Activated T-helper 2 cell treated with anti-CD3 and anti-CD28 coated beads, Interferon-gamma antibody, Interleukin-2, Interleukin-4, amounts not matched to agents 10 μg/mL and 5 μg/mL and 100 μg/mL, durations not matched to agents 14 hours and 24 hours and 36 hours (primary cell): ENCODE data around the gene FAM120A. TPM values are rescaled to one million over a fixed set of nuclear protein-coding genes. Genes with fewer than 3 reads are reported as not detected.

Experiments
- DNase-seq: peaks from one replicate; pipeline ENCODE4 v3.0.0; 2021; ENCODE audit warnings: low spot score
- H3K27ac Mint-ChIP-seq: one replicate; pipeline ENCODE4 v1.8.0; 2021; ENCODE audit warnings: mixed read lengths
- H3K27me3 Mint-ChIP-seq: one replicate; pipeline ENCODE4 v1.8.0; 2021; ENCODE audit warnings: low read depth, mixed read lengths
- H3K36me3 Mint-ChIP-seq: one replicate; pipeline ENCODE4 v1.8.0; 2021; ENCODE audit warnings: low read depth, mixed read lengths
- H3K4me1 Mint-ChIP-seq: one replicate; pipeline ENCODE4 v1.8.0; 2021; ENCODE audit warnings: low read depth, mixed read lengths
- H3K4me3 Mint-ChIP-seq: one replicate; pipeline ENCODE4 v1.8.0; 2021; ENCODE audit warnings: low read depth, mild to moderate bottlenecking, moderate library complexity, mixed read lengths
- H3K9me3 Mint-ChIP-seq: one replicate; pipeline ENCODE4 v1.8.0; 2021; ENCODE audit warnings: mixed read lengths
- intact Hi-C: fragments of 100-400 bp; cut with micrococcal nuclease; formaldehyde crosslinking; loops from one replicate; pipeline ENCODE4 v1.15.1; 2023
- total RNA-seq: library from RNA; stranded (reverse); gene quantifications from 2 replicates; pipeline ENCODE4 v1.2.3, GENCODE V29; 2022

The FAM120A gene
- total RNA-seq, 1 donor from 2014 or later = 166 TPM

DNA sequence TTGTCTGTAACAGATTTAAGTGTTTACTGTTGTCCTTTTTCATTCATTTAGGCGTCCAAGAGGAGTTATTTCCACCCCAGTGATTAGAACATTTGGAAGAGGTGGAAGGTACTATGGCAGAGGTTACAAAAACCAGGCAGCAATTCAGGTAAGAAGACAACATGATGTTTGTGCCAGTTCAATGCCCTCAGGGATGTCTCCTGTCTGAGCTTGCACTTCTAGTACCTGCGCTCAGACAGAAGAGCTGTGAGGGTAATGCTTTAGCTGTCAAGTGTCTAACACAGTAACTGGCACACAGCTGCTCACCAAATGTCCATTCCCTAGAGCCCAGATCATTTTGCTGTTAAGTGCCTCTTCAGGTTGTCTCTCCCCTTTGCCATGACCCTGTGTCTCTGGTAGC lies 110.7 kb downstream of the FAM120A start:
- intact Hi-C loops = loop anchor here (10.0 kb wide), 1 partner anchor 407 kb away; no protein-coding TSS in a partner anchor
- H3K27ac Mint-ChIP-seq = no peak overlapping the region
- no peaks in the 10 kb centered on the region for H3K9me3 Mint-ChIP-seq
- peaks cover 20% of the 10 kb centered on the region for H3K4me1 Mint-ChIP-seq
- peaks cover 75% of the 10 kb centered on the region for H3K36me3 Mint-ChIP-seq
- no peak for DNase-seq
- H3K27me3 Mint-ChIP-seq = no peaks in the 10 kb centered on the region
- no peak overlapping the region for H3K4me3 Mint-ChIP-seq

DNA sequence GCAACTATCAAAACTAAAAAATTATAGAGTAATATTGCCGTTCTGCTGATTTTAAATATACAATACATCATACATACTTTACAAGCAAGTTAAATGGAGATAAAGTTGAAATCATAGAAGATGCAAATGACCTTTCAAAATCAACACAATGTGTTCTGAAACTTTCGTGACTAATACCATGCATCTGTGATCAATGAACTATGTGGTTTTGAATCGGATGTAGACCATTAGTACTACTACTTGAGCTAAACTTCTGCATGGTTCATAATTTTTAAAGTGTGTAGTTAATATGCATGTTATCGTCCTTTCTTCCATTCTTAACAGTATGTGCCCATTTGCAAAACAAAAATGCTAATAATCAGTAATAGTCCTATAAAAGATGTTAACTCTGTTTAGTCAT lies 113.6 kb downstream of the FAM120A start:
- intact Hi-C loops = loop anchor here (10.0 kb wide), 1 partner anchor 410 kb away; no protein-coding TSS in a partner anchor
- peaks cover 47% of the 10 kb centered on the region for H3K36me3 Mint-ChIP-seq
- peaks cover 26% of the 10 kb centered on the region for H3K4me1 Mint-ChIP-seq
- H3K4me3 Mint-ChIP-seq = no peak overlapping the region
- DNase-seq = no peak
- no peaks in the 10 kb centered on the region for H3K27me3 Mint-ChIP-seq
- no peaks in the 10 kb centered on the region for H3K9me3 Mint-ChIP-seq
- H3K27ac Mint-ChIP-seq = no peak overlapping the region

DNA sequence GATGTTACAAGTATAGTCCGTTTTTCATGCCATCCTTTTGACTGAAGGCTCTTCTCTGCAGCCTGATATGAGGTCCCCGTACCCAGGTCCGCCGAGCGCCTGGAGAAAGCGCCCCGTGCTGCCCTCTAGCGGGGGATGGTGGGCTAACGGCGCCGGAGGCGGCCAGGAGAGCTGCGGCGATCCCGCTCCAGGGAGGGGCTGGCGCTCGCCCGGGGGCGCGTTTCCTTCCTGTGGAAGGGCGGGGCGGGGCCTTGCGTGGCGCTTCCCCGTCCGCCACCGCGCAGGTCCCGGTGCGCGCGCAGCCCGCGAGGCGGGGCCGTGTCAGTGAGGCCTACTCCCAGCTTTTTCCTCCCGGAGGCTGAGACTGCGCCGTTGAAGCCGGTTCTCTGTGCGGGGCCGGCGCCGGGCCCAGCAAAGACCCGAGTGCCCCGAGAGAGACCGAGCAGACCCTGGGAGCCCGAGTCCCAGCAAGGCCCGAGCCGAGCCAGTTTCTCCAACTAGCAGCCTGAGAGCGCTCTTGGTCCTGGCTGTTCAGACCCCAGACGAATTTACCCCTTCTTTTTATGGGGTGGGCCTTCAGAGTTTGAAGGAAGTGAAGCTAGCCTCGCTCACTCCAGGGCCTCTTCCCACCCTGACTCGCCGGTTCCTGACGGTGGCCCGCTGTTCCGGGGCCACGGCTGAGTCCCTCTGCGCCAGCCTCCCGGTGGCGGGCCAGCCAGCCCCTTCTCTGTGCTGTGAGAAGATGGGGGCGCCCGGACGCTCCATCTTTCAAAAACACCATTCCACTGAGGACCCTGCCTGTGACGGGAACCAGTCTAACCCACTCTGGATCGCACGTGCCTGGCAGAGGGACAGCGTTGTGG lies 115.2 kb downstream of the FAM120A start:
- Mint-ChIP-seq H3K27ac (peak overlapping the region; percentile 85), H3K27me3 (no peaks in the 10 kb centered on the region), H3K4me1 (peaks cover 26% of the 10 kb centered on the region)

DNA sequence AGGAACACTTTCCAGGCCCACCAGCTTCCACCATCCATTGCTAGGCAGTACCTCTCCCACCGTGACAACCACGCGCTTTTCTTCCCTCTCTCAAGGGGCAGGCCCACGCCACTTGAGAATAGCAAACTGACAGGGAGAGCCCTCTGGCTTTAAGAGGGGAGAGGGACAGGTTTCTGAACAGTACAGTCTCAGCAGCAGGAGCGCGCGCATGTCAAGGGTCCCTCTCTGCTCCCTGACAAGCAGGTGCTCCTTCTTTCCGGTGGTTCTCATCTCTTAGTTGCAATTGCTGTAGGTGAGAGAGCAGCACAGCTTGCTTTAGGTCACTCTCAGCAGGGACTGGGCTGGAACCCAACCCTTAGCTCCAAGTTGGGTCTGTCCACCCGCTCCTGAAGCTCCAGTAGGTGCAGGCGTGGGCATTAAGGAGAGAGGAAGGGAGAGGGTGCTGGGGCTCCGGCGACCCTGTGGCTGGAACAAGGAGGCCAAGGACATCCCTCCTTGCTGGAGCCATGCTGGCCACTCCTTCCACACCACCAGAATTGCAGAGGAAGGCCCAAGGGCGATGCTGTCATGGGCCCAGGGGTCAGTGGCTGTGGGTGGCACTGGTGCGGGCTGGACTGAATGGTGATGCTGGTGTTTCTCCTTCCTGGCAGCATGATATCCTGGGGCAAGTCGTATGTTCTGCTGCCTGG lies 115.9 kb downstream of the FAM120A start:
- no peaks in the 10 kb centered on the region for H3K27me3 Mint-ChIP-seq
- DNase-seq = no peak
- H3K9me3 Mint-ChIP-seq = peaks cover 11% of the 10 kb centered on the region
- H3K36me3 Mint-ChIP-seq = peaks cover 44% of the 10 kb centered on the region
- peak overlapping the region; percentile 85 for H3K27ac Mint-ChIP-seq
- intact Hi-C loops = loop anchor here (2.0 to 10.0 kb wide), 2 partner anchors 115 to 413 kb away; partner anchors contain the start of gene FAM120AOS
- peak overlapping the region; percentile 82 for H3K4me3 Mint-ChIP-seq
- peaks cover 27% of the 10 kb centered on the region for H3K4me1 Mint-ChIP-seq

More for the DNA sequence above, 115.2 kb downstream of the FAM120A start:
- intact Hi-C loops = loop anchor here (2.0 to 10.0 kb wide), 2 partner anchors 114 to 412 kb away; partner anchors contain the start of gene FAM120AOS
- DNase-seq = peak; percentile 98
- H3K9me3 Mint-ChIP-seq = peaks cover 11% of the 10 kb centered on the region
- peak overlapping the region; percentile 82 for H3K4me3 Mint-ChIP-seq
- H3K36me3 Mint-ChIP-seq = peaks cover 52% of the 10 kb centered on the region

DNA sequence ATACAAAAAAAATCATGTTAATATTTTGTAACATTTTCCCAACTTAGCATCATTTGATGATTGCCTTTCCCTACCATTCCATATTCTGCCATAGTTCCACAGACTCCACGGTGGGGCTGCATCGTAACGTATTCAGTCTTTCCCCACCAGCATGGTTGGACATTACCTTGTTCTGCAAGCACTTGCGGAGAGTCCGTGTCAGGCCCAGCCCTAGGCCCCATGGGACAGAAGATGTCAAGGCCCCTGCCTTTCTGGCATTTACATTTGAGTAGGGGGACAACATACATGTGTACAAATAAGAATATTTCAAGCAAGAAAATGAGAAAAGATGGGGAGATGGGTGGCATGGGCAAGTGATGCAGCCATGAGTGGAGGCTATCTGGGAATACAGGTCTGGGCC lies 116.7 kb downstream of the FAM120A start:
- no peak for DNase-seq
- no peak overlapping the region for H3K4me3 Mint-ChIP-seq
- peaks cover 11% of the 10 kb centered on the region for H3K9me3 Mint-ChIP-seq
- peaks cover 28% of the 10 kb centered on the region for H3K4me1 Mint-ChIP-seq
- H3K36me3 Mint-ChIP-seq = peaks cover 37% of the 10 kb centered on the region
- H3K27ac Mint-ChIP-seq = no peak overlapping the region
- intact Hi-C loops = loop anchor here (10.0 kb wide), 1 partner anchor 413 kb away; no protein-coding TSS in a partner anchor
- no peaks in the 10 kb centered on the region for H3K27me3 Mint-ChIP-seq

DNA sequence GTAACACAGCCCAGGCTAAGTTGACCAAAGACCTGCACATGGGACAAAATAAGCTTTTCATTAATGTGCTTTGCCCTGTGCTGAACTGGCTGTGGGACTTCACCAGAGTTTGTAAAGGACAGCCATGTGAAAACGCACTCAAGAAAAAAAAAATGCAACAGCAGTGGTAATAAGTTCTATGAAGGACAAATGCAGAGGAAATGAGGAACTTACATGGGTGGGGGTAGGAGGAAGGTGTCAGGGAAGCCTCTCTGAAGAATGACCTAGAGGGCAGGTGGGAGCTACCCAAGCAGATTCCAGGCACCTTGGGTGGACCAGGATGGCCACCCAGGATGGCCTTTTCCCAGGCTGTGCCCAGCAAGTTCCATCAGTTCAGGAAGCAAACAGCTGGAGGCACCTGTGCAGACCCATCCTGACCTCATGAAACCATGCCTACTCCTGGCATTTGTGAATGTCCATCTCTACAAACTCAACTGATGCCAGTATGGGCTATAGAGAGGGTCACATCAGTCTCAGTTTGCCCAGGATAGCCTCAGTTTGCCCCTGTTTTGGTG lies 118.2 kb downstream of the FAM120A start:
- DNase-seq = no peak

DNA sequence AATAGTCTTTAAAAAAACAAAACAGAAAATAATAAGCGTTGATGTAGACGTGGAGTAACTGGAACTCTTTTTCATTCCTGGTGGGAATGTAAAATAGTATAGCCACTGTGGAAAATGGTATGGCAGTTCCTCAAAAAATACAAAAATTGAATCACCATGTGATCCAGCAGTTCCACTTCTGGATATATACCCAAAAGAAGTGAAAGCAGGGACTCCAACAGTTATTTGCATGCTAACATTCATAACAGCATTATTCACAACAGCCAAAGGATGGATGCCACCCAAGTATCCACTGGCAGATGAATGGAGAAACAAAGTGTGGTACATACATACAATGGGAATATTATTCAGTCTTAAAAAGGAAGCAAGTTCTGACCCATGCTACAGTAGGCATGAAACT lies 120.7 kb downstream of the FAM120A start:
- Mint-ChIP-seq H3K4me1 (peaks cover 12% of the 10 kb centered on the region), H3K27ac (no peak overlapping the region), H3K4me3 (no peak overlapping the region), H3K36me3 (peaks cover 17% of the 10 kb centered on the region), H3K27me3 (no peaks in the 10 kb centered on the region), H3K9me3 (peaks cover 11% of the 10 kb centered on the region)
- DNase-seq = no peak
- intact Hi-C loops = loop anchor here (10.0 kb wide), 1 partner anchor 593 kb away; no protein-coding TSS in a partner anchor

More for the DNA sequence above, 118.2 kb downstream of the FAM120A start:
- Mint-ChIP-seq H3K4me3 (no peak overlapping the region), H3K4me1 (peaks cover 22% of the 10 kb centered on the region), H3K27me3 (no peaks in the 10 kb centered on the region), H3K27ac (no peak overlapping the region), H3K9me3 (peaks cover 11% of the 10 kb centered on the region), H3K36me3 (peaks cover 22% of the 10 kb centered on the region)
- intact Hi-C loops = loop anchor here (10.0 kb wide), 2 partner anchors 415 to 595 kb away; no protein-coding TSS in a partner anchor

DNA sequence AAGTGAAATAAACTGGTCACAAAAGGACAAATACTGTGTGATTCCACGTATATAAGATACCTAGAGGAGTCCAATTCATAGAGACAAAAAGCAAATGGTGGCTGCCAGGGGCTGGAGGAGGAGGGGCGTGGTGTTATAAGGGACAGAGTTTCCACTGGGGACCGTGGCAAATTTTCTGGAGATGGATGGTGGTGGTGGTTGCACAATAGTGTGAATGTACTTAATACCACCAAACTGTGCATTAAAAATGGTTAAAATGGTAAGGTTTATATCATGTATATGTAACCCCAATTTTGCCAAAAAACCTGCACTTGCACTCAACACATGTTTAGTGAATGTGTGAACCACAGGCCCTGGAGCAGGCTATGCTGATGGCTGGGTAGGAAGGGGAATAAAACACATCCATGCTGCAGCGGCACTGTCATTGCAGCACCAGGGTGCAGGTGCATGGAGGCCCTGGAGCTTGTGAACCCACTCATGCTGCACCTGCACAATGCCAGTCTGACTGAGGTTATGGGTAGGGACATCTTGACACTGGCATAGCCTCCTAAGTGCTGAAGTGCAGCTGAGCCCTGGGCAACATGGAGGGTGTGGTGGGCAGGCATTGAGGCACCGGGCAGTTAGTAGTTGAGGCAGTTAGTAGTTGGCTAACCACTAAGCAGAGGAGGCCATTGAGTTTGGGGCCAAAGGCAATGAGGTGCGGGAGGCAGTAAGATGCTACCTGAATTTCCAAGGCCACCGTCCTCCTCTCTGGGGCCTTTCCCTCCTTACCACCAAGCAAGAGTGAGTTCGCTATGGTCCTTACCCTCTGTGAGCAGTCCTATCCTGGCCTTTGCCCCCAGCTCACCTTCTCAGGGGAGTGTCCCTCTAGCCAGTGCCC lies 121.4 kb downstream of the FAM120A start:
- DNase-seq = no peak
- peaks cover 21% of the 10 kb centered on the region for H3K36me3 Mint-ChIP-seq
- H3K27me3 Mint-ChIP-seq = no peaks in the 10 kb centered on the region
- H3K9me3 Mint-ChIP-seq = peaks cover 11% of the 10 kb centered on the region
- no peak overlapping the region for H3K4me3 Mint-ChIP-seq
- intact Hi-C loops = loop anchor here (10.0 kb wide), 1 partner anchor 592 kb away; no protein-coding TSS in a partner anchor
- H3K4me1 Mint-ChIP-seq = peaks cover 10% of the 10 kb centered on the region
- H3K27ac Mint-ChIP-seq = no peak overlapping the region

DNA sequence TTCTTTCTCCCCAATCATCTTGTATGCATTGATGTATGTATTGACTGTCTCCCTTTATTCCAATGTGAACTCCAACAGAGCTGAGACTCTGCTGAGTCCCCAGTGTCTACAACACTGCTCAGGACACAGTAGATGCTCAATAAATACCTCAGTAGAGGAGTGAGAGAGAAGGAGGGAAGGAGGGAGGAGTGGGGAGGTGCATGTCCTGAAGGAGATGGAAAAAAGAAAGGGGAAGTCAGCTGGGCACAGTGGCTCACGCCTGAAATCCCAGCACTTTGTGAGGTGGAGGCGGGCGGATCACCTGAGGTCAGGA lies 122.0 kb downstream of the FAM120A start:
- Mint-ChIP-seq H3K36me3 (peaks cover 21% of the 10 kb centered on the region), H3K27ac (no peak overlapping the region), H3K9me3 (peaks cover 11% of the 10 kb centered on the region), H3K27me3 (no peaks in the 10 kb centered on the region), H3K4me3 (peak overlapping the region; percentile 43), H3K4me1 (peaks cover 15% of the 10 kb centered on the region)
- intact Hi-C loops = loop anchor here (10.0 kb wide), 1 partner anchor 591 kb away; no protein-coding TSS in a partner anchor
- no peak for DNase-seq

DNA sequence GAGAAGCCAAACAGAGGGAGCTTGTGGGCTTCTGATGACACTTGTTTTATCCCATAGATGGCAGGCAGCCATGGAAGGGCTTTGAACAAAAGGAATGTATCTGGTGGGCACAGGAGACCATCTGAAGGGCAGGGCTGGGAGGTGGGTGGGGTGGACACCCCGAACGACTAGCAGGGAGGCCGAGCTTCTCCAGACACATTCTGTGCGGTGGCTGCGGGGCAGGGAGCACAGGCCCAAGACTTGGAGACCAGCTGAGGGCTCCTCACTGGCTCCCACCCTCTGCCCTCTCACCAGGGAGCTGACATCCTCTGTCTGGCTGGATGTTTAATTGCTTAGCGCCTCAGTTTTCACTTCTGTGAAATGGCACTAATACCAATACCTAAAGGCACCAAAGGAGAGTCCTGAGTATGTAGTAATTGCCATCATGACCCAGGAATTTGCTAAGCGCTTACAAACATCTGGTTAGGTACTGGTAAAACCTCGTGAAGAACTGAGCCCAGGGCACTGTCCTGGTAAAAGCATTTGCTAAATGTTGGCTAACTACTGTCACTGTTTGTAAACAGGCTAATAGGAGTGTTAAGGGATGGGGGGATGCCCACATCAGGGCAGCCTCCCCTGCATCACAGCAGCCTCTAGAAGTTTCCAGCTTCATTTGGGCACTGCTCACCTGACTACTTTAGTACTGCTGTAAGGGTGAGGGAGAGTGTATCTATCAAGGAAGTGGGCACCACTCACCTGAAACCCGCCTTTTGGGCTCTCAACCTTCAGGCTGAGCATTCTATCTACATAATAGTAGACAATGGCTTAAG lies 122.8 kb downstream of the FAM120A start:
- intact Hi-C loops = loop anchor here (10.0 kb wide), 1 partner anchor 591 kb away; no protein-coding TSS in a partner anchor
- Mint-ChIP-seq H3K9me3 (peaks cover 11% of the 10 kb centered on the region), H3K4me1 (peaks cover 23% of the 10 kb centered on the region), H3K4me3 (peak overlapping the region; percentile 87), H3K27ac (no peak overlapping the region), H3K36me3 (peaks cover 21% of the 10 kb centered on the region), H3K27me3 (no peaks in the 10 kb centered on the region)
- DNase-seq = no peak
